Measurements from ENCODE around the gene NUDT7. TPM values are rescaled to one million over a fixed set of nuclear protein-coding genes. Genes with fewer than 3 reads are reported as not detected.

Gene NUDT7
- total RNA-seq, 1 experiment from 2014 or later, result 7.5 TPM

- Mint-ChIP-seq H3K27ac (no peak overlapping the region), H3K4me1 (0 out of 2 replicates have a peak, but pooled peaks cover 3% of the 10 kb centered on the region), H3K4me3 (no peak overlapping the region), H3K9me3 (no peaks in the 10 kb centered on the region), H3K27me3 (ENCODE audit: low read depth) (no peaks in the 10 kb centered on the region), H3K36me3 (no peaks in the 10 kb centered on the region)
- DNase-seq (ENCODE audit: low spot score) (no peak), ATAC-seq (no peak)
- CTCF ChIA-PET, result no interaction called here
- TF ChIP-seq ZNF219 (CRISPR knock-in tag; IDR thresholded peaks at IDR 0.05; ENCODE audit: borderline replicate concordance) (no peak), CDX4 (CRISPR knock-in tag; IDR thresholded peaks at IDR 0.05; ENCODE audit: borderline replicate concordance) (no peak), SMAD3 (CRISPR knock-in tag; IDR thresholded peaks at IDR 0.05; ENCODE audit: borderline replicate concordance) (no peak), NR1H2 (CRISPR knock-in tag; IDR thresholded peaks at IDR 0.05) (no peak), USF1 (CRISPR knock-in tag; IDR thresholded peaks at IDR 0.05) (no peak), AR (CRISPR knock-in tag; IDR thresholded peaks at IDR 0.05) (no peak), MAX (CRISPR knock-in tag; IDR thresholded peaks at IDR 0.05) (no peak), RORB (CRISPR knock-in tag; IDR thresholded peaks at IDR 0.05) (no peak), EMX1 (CRISPR knock-in tag; IDR thresholded peaks at IDR 0.05) (no peak), ESRRA (CRISPR knock-in tag; IDR thresholded peaks at IDR 0.05; ENCODE audit: borderline replicate concordance) (no peak), MYBL2 (CRISPR knock-in tag; IDR thresholded peaks at IDR 0.05) (no peak), NR3C1 (CRISPR knock-in tag; conservative IDR thresholded peaks at IDR 0.05; ENCODE audit: low read depth) (no peak), STAT6 (CRISPR knock-in tag; conservative IDR thresholded peaks at IDR 0.05; ENCODE audit: low read depth) (no peak), GABPB1 (CRISPR knock-in tag; IDR thresholded peaks at IDR 0.05) (no peak), SP1 (CRISPR knock-in tag; conservative IDR thresholded peaks at IDR 0.05) (no peak), TP53 (CRISPR knock-in tag; IDR thresholded peaks at IDR 0.05) (no peak), TEAD1 (CRISPR knock-in tag; IDR thresholded peaks at IDR 0.05) (no peak), GRHL2 (CRISPR knock-in tag; IDR thresholded peaks at IDR 0.05; ENCODE audit: insufficient replicate concordance, severe bottlenecking) (no peak), ETV6 (CRISPR knock-in tag; IDR thresholded peaks at IDR 0.05) (no peak)
- POLR2A ChIA-PET, result no interaction called here
Measured at GRCh38 chr16:77692612-77693011, 29.7 kb upstream of the NUDT7 start.

GRCh38 chr16:77696149-77696548 is 26.2 kb upstream of the NUDT7 start:
- H3K27ac Mint-ChIP-seq, result no peak overlapping the region
- H3K27me3 Mint-ChIP-seq (ENCODE audit: low read depth), result no peaks in the 10 kb centered on the region
- H3K4me3 Mint-ChIP-seq, result no peak overlapping the region
- DNase-seq (ENCODE audit: low spot score) (no peak), ATAC-seq (no peak)
- no peaks in the 10 kb centered on the region for H3K9me3 Mint-ChIP-seq
- ChIA-PET CTCF (no interaction called here), POLR2A (no interaction called here)
- no peak for TF ChIP-seq ATF1 (CRISPR knock-in tag; IDR thresholded peaks at IDR 0.05)
- H3K4me1 Mint-ChIP-seq, result 0 out of 2 replicates have a peak, but pooled peaks cover 3% of the 10 kb centered on the region
- no peaks in the 10 kb centered on the region for H3K36me3 Mint-ChIP-seq
